Endothelial cell (in vitro differentiated cells): ENCODE results near the gene PCK2. TPM values are rescaled to one million over a fixed set of nuclear protein-coding genes. Genes with fewer than 3 reads are reported as not detected.

Experiments
- DNase-seq: peaks from one replicate; pipeline ENCODE4 v3.0.0; 2021; ENCODE audit warnings: low spot score
- H3K27ac Mint-ChIP-seq: one replicate; pipeline ENCODE4 v1.8.0; 2021; ENCODE audit warnings: mixed read lengths, inconsistent platforms; ENCODE audit not compliant: unreplicated experiment
- H3K27me3 Mint-ChIP-seq: one replicate; pipeline ENCODE4 v1.8.0; 2021; ENCODE audit warnings: mild to moderate bottlenecking, moderate library complexity, mixed read lengths, inconsistent platforms; ENCODE audit not compliant: unreplicated experiment
- H3K36me3 Mint-ChIP-seq: one replicate; pipeline ENCODE4 v1.8.0; 2021; ENCODE audit warnings: mild to moderate bottlenecking, low read depth, mixed read lengths, inconsistent platforms; ENCODE audit not compliant: unreplicated experiment
- H3K4me1 Mint-ChIP-seq: one replicate; pipeline ENCODE4 v1.8.0; 2021; ENCODE audit warnings: mild to moderate bottlenecking, mixed read lengths, inconsistent platforms; ENCODE audit not compliant: unreplicated experiment
- H3K4me3 Mint-ChIP-seq: one replicate; pipeline ENCODE4 v1.8.0; 2021; ENCODE audit warnings: mild to moderate bottlenecking, mixed read lengths, inconsistent platforms; ENCODE audit not compliant: unreplicated experiment
- H3K9me3 Mint-ChIP-seq: one replicate; pipeline ENCODE4 v1.8.0; 2021; ENCODE audit warnings: mixed read lengths, inconsistent platforms; ENCODE audit not compliant: unreplicated experiment
- total RNA-seq: library from RNA; stranded (reverse); fragmentation: NEBNext Ultra II Directional; extraction: Animal tissue kit (Norgen Biotek cat#: 25700); gene quantifications from one replicate; pipeline ENCODE4 v1.2.1, GENCODE V29; 2021; ENCODE audit not compliant: unreplicated experiment
- TF ChIP-seq, protein P1 (sequence below): fragments of 200-600 bp; sonication (generic); IDR thresholded peaks from one replicate; pipeline ENCODE4 v1.5.0; 2021; ENCODE audit warnings: antibody characterized with exemption; ENCODE audit not compliant: unreplicated experiment

Gene PCK2
- total RNA-seq, 1 donor from 2014 or later, result 23.9 TPM

DNA sequence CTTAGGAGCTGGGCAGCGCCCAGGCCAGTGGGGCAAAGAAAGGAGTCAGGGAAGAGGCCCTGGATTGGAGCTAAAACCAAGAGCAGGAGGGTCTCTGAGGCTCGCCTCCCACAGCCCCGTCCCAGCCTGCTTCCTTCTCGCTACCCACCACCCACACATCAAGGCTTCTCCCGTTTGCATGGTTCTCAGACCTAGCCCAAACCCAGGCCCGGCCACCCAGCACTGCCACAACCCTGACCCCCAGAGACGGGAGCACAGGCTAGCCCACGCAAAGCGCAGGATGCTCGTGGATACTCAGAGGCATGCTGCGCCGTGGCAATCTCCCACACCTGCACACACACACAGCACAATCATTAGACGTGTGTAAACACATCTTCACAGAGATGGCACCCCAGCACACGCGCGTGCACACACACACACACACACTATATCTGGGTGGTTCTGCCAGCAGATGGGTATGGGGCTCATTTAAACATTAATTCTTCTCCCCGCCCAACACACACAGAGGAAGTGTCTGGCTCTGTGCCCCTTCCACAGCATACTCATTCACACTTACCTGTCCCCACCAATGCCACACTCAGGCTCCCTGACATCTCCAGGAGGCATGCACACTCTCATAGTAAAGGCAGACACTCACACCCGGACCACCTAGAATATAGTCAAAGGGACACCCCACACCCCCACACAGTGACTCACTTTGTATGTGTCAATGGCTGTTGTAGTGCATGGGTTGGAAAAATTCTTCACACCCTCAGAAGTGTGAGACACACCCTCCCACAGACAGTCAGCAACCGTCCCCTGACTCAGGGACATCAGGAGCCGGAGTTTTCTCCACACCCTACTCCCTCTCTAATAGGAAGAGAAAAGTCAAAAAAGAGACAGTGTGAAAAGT, 41.2 kb upstream of the PCK2 start:
- Mint-ChIP-seq H3K4me1 (peaks cover 19% of the 10 kb centered on the region), H3K9me3 (no peaks in the 10 kb centered on the region), H3K27ac (peak overlapping the region; percentile 54), H3K27me3 (peaks cover 17% of the 10 kb centered on the region), H3K4me3 (peak overlapping the region; percentile 90), H3K36me3 (peaks cover 3% of the 10 kb centered on the region)
- no peak for DNase-seq
- TF ChIP-seq, protein P1, sequence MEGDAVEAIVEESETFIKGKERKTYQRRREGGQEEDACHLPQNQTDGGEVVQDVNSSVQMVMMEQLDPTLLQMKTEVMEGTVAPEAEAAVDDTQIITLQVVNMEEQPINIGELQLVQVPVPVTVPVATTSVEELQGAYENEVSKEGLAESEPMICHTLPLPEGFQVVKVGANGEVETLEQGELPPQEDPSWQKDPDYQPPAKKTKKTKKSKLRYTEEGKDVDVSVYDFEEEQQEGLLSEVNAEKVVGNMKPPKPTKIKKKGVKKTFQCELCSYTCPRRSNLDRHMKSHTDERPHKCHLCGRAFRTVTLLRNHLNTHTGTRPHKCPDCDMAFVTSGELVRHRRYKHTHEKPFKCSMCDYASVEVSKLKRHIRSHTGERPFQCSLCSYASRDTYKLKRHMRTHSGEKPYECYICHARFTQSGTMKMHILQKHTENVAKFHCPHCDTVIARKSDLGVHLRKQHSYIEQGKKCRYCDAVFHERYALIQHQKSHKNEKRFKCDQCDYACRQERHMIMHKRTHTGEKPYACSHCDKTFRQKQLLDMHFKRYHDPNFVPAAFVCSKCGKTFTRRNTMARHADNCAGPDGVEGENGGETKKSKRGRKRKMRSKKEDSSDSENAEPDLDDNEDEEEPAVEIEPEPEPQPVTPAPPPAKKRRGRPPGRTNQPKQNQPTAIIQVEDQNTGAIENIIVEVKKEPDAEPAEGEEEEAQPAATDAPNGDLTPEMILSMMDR, result no peak

DNA sequence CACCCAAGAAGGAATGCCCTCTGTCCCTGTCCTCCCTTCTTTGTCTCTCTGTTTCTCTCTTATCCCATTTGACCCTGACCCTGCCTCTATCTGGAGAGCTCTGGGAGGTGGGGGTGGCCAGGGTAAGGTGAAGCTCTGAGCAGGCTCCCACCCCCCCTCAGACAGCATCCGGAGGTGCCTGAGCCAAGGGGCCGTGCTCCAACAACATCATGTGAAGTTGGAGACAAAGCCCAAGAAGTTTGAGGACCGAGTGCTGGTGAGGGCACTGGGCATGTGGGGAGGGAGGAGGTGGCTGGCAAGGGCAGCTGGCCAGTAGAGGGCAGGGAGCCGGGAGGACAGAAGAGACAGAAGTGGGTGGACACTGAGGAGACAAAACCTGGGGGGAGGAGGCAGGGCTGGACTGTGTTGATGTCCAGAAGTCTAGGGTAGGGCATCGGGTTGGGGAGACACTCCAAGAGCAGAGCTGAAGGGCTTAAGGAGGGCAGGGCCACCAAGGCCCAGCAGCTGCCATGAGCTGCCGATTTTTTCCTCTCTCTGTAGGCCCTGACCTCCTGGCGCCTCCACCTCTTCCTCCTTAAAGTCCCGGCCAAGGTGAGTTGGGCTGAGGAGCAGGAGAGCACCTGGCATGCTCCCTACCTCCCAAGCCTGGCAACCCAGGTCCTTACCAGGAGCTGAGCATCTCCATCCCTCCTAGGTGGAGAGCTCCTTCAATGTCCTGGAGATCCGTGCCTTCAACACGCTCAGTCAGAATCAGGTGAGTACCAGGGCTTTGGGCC, 40.4 kb upstream of the PCK2 start:
- Mint-ChIP-seq H3K4me3 (peak overlapping the region; percentile 90), H3K9me3 (no peaks in the 10 kb centered on the region)

DNA sequence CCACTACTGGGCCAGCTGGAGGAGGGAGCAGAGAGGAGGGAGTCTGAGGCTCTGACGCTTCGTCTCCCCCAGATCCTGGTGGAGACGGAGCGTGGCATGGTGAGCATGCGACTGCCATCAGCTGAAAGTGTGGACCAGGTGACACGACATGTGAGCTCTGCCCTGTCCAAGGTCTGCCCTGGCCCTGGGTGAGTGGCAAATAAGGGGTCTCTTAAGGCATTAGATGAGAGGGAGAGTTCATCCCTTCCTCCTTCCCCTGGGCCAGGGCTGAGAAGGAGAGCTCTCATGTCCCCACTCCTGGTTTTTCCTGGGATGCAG, 39.8 kb upstream of the PCK2 start:
- Mint-ChIP-seq H3K9me3 (no peaks in the 10 kb centered on the region), H3K4me1 (peaks cover 10% of the 10 kb centered on the region), H3K4me3 (no peak overlapping the region), H3K36me3 (peaks cover 3% of the 10 kb centered on the region), H3K27ac (no peak overlapping the region), H3K27me3 (peaks cover 26% of the 10 kb centered on the region)
- DNase-seq, result no peak
- TF ChIP-seq, protein P1, result no peak

More for the DNA sequence above, 40.4 kb upstream of the PCK2 start:
- TF ChIP-seq, protein P1, result no peak
- Mint-ChIP-seq H3K27me3 (peaks cover 22% of the 10 kb centered on the region), H3K4me1 (peaks cover 15% of the 10 kb centered on the region), H3K36me3 (peaks cover 3% of the 10 kb centered on the region), H3K27ac (no peak overlapping the region)
- DNase-seq, result no peak

DNA sequence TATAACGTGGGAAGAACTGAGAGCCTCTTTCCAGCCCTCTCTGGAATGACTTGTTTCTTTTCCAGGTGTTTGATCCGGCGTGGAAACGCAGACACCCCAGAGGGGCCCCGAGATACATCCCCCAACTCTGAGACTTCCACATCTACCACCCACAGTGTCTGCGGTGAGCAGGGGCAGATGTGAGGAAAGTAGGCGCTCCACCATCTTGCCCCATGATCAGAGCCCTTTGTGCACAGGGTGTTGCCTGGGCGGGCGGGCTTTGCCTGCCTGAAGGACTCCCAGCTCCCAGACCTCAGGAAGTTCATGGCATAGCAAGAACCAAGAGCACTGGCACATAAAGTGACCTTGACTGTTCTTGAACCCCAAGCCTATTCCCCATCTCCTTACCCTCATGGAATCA, 39.5 kb upstream of the PCK2 start:
- TF ChIP-seq, protein P1, result no peak
- Mint-ChIP-seq H3K9me3 (no peaks in the 10 kb centered on the region), H3K4me1 (peaks cover 10% of the 10 kb centered on the region), H3K27ac (no peak overlapping the region), H3K36me3 (peaks cover 2% of the 10 kb centered on the region), H3K27me3 (peaks cover 27% of the 10 kb centered on the region), H3K4me3 (no peak overlapping the region)
- DNase-seq, result no peak
